HepG2 (cell line): ENCODE measurements around the gene DUS1L. TPM values are rescaled to one million over a fixed set of nuclear protein-coding genes. Genes with fewer than 3 reads are reported as not detected.

Experiments
- FOXK1 ChIP-seq: sonication (generic); formaldehyde crosslinking; IDR thresholded peaks from 2 replicates; pipeline ENCODE4 v1.4.0; 2020; ENCODE audit warnings: low read depth, missing genetic modification reagents, borderline replicate concordance
- NONO ChIP-seq, 2 experiments: fragments of 450-650 bp in 1 of 2; sonication (generic) in 1 of 2; formaldehyde crosslinking in 1 of 2; IDR thresholded peaks in 1 of 2; conservative IDR thresholded peaks in 1 of 2; 2 replicates each; pipeline versions ENCODE4 v1.6.1 to v1.8.0; 2017 to 2022; ENCODE audit warnings: mild to moderate bottlenecking in 1 of 2, missing genetic modification reagents in 1 of 2, moderate library complexity in 1 of 2
- PHF21A ChIP-seq: sonication (generic); formaldehyde crosslinking; IDR thresholded peaks from 2 replicates; pipeline ENCODE4 v1.5.0; 2020; ENCODE audit warnings: mild to moderate bottlenecking, missing genetic modification reagents
- POLR2A ChIP-seq, 2 experiments: IDR thresholded peaks; 2 replicates each; pipeline ENCODE4 v1.6.1; 2011; ENCODE audit warnings: low read depth in 2 of 2, low read length in 2 of 2, mild to moderate bottlenecking in 1 of 2, moderate library complexity in 1 of 2; ENCODE audit not compliant: insufficient read depth in 1 of 2
- TBL1XR1 ChIP-seq: fragments of 150-350 bp; IDR thresholded peaks from 2 replicates; pipeline ENCODE4 v1.6.1; 2014; ENCODE audit warnings: borderline replicate concordance, low read length; ENCODE audit not compliant: partially characterized antibody
- U2AF2 ChIP-seq: fragments of 200-400 bp; formaldehyde crosslinking; IDR thresholded peaks from 2 replicates; pipeline ENCODE4 v1.6.1; 2017; ENCODE audit warnings: low read depth, mild to moderate bottlenecking, low read length
- ZNF160 ChIP-seq: sonication (generic); formaldehyde crosslinking; IDR thresholded peaks from 2 replicates; pipeline ENCODE4 v1.8.0; 2022; ENCODE audit warnings: mild to moderate bottlenecking, inconsistent platforms, missing genetic modification reagents
- ZNF225 ChIP-seq: sonication (generic); formaldehyde crosslinking; IDR thresholded peaks from 2 replicates; pipeline ENCODE4 v1.4.0; 2020; ENCODE audit warnings: mild to moderate bottlenecking, missing genetic modification reagents
- ZNF263 ChIP-seq: sonication (generic); formaldehyde crosslinking; IDR thresholded peaks from 2 replicates; pipeline ENCODE4 v1.4.0; 2020; ENCODE audit warnings: missing genetic modification reagents
- ZNF292 ChIP-seq: sonication (generic); formaldehyde crosslinking; IDR thresholded peaks from 2 replicates; pipeline ENCODE4 v1.8.1; 2022; ENCODE audit warnings: mild to moderate bottlenecking, low read depth, missing genetic modification reagents, borderline replicate concordance
- ZNF343 ChIP-seq: sonication (generic); formaldehyde crosslinking; IDR thresholded peaks from 2 replicates; pipeline ENCODE4 v1.4.0; 2020; ENCODE audit warnings: mild to moderate bottlenecking, missing genetic modification reagents
- polyA plus RNA-seq, 8 experiments: library from polyadenylated mRNA; depleted of rRNA in 3 of 8; stranded (reverse) in 7 of 8; unstranded in 1 of 8; fragments of >200 nt; fragmentation: Illumina TruSeq in 4 of 8; extraction: Trizol in 4 of 8; gene quantifications; 2 replicates each; pipeline versions ENCODE4 v1.2.1 to v1.2.3, GENCODE V29; 2011 to 2016; ENCODE audit warnings: low read depth in 4 of 8, missing spikeins in 1 of 8, mixed read lengths in 1 of 8; ENCODE audit not compliant: insufficient read depth in 1 of 8
- total RNA-seq, 5 experiments: library from RNA; depleted of rRNA; stranded (reverse); fragments of >200 nt; fragmentation: Illumina TruSeq; extraction: Trizol; gene quantifications; 2 replicates each; pipeline ENCODE4 v1.2.3, GENCODE V29; 2016; ENCODE audit warnings: low read depth in 1 of 5
- TF ChIP-seq, protein P1 (sequence below): sonication (generic); formaldehyde crosslinking; IDR thresholded peaks from 2 replicates; pipeline ENCODE4 v1.4.0; 2020; ENCODE audit warnings: mild to moderate bottlenecking, missing genetic modification reagents, borderline replicate concordance
- TF ChIP-seq, protein P2 (sequence below): sonication (generic); formaldehyde crosslinking; IDR thresholded peaks from 2 replicates; pipeline ENCODE4 v1.8.0; 2022; ENCODE audit warnings: mild to moderate bottlenecking, missing genetic modification reagents
- TF ChIP-seq, protein P3 (sequence below): sonication (generic); formaldehyde crosslinking; IDR thresholded peaks from 2 replicates; pipeline ENCODE4 v1.8.1; 2022; ENCODE audit warnings: mild to moderate bottlenecking, missing genetic modification reagents
- TF ChIP-seq, protein P4 (sequence below): sonication (generic); formaldehyde crosslinking; IDR thresholded peaks from 2 replicates; pipeline ENCODE4 v1.4.0; 2020; ENCODE audit warnings: missing genetic modification reagents

The DUS1L gene
- total and polyA plus RNA-seq, 2 of the 13 experiments (the other 11 are each of a cell fraction or from before 2014, with no cell fraction given): 81.0 to 109 TPM

DNA sequence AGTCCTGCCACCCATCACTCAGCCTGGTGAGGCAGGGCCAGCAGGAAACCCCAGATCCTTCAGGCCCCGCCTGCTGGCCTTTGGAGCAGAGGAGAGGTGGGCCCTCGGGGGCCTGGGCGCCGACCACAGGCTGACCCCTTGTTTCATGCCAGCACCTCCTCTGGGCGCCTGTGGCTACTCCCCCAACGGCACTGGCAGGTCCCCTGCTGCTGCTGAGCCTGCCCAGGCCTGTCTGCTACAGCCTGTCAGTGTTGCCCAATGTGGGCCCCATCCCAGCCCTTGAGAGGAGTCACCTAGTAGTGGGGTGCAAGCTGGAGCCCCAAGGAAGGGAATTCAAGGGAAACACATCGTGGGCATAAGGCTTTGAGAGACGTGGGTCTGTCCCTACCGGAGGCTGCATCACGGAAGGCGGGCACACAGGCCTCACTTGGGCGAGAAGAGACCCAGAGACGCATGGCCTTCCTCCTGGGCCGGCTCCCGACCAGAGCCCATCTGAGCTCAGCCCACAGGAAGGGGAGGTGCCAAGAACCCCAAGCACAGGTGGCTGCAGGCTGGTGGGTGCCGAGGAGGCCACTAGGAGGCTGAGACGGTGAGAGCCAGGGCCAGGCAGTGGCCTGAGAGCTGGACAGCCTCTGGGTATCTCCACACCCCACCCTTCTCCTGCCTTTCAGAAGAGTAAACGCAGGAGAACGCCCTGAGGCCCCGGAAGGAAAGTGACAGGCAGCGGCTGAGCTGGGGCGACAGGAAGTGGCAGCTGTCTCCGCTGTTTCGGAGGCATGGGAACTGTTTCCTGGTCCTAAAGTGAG, 40.5 kb upstream of the DUS1L start (continued):
- TF ChIP-seq, protein P1, sequence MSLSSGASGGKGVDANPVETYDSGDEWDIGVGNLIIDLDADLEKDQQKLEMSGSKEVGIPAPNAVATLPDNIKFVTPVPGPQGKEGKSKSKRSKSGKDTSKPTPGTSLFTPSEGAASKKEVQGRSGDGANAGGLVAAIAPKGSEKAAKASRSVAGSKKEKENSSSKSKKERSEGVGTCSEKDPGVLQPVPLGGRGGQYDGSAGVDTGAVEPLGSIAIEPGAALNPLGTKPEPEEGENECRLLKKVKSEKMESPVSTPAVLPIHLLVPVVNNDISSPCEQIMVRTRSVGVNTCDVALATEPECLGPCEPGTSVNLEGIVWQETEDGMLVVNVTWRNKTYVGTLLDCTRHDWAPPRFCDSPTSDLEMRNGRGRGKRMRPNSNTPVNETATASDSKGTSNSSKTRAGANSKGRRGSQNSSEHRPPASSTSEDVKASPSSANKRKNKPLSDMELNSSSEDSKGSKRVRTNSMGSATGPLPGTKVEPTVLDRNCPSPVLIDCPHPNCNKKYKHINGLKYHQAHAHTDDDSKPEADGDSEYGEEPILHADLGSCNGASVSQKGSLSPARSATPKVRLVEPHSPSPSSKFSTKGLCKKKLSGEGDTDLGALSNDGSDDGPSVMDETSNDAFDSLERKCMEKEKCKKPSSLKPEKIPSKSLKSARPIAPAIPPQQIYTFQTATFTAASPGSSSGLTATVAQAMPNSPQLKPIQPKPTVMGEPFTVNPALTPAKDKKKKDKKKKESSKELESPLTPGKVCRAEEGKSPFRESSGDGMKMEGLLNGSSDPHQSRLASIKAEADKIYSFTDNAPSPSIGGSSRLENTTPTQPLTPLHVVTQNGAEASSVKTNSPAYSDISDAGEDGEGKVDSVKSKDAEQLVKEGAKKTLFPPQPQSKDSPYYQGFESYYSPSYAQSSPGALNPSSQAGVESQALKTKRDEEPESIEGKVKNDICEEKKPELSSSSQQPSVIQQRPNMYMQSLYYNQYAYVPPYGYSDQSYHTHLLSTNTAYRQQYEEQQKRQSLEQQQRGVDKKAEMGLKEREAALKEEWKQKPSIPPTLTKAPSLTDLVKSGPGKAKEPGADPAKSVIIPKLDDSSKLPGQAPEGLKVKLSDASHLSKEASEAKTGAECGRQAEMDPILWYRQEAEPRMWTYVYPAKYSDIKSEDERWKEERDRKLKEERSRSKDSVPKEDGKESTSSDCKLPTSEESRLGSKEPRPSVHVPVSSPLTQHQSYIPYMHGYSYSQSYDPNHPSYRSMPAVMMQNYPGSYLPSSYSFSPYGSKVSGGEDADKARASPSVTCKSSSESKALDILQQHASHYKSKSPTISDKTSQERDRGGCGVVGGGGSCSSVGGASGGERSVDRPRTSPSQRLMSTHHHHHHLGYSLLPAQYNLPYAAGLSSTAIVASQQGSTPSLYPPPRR (CRISPR knock-in tag): 0 out of 2 replicates have a peak, but pooled peaks have one; percentile 20
- TF ChIP-seq, protein P2, sequence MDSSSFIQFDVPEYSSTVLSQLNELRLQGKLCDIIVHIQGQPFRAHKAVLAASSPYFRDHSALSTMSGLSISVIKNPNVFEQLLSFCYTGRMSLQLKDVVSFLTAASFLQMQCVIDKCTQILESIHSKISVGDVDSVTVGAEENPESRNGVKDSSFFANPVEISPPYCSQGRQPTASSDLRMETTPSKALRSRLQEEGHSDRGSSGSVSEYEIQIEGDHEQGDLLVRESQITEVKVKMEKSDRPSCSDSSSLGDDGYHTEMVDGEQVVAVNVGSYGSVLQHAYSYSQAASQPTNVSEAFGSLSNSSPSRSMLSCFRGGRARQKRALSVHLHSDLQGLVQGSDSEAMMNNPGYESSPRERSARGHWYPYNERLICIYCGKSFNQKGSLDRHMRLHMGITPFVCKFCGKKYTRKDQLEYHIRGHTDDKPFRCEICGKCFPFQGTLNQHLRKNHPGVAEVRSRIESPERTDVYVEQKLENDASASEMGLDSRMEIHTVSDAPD (CRISPR knock-in tag): peak; percentile 84; the same call in 1 of the 2 replicates
- TF ChIP-seq ZNF292 (CRISPR knock-in tag) (0 out of 2 replicates have a peak, but pooled peaks have one; percentile 34), ZNF263 (CRISPR knock-in tag) (peak; percentile 56), POLR2A (IDR thresholded peaks at IDR 0.05; ENCODE audit: insufficient read depth in 1 of 2, low read depth in 2 of 2, low read length in 2 of 2) (peak in 1 of 2 experiments; percentile 94; a peak in 2 of 4 replicates), FOXK1 (peak; percentile 72; the same call in 1 of the 2 replicates), ZNF343 (no peak; the same call in 1 of the 2 replicates), ZNF160 (CRISPR knock-in tag) (peak; percentile 48; the same call in 1 of the 2 replicates), U2AF2 (no peak), TBL1XR1 (no peak), ZNF225 (CRISPR knock-in tag) (peak; percentile 72), NONO (IDR thresholded peaks at IDR 0.05) (no peak), NONO (CRISPR knock-in tag; conservative IDR thresholded peaks at IDR 0.05) (peak; percentile 95), PHF21A (CRISPR knock-in tag) (peak; percentile 95)
- TF ChIP-seq, protein P3, sequence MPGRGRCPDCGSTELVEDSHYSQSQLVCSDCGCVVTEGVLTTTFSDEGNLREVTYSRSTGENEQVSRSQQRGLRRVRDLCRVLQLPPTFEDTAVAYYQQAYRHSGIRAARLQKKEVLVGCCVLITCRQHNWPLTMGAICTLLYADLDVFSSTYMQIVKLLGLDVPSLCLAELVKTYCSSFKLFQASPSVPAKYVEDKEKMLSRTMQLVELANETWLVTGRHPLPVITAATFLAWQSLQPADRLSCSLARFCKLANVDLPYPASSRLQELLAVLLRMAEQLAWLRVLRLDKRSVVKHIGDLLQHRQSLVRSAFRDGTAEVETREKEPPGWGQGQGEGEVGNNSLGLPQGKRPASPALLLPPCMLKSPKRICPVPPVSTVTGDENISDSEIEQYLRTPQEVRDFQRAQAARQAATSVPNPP (CRISPR knock-in tag): peak; percentile 68; the same call in 1 of the 2 replicates
- TF ChIP-seq, protein P4, sequence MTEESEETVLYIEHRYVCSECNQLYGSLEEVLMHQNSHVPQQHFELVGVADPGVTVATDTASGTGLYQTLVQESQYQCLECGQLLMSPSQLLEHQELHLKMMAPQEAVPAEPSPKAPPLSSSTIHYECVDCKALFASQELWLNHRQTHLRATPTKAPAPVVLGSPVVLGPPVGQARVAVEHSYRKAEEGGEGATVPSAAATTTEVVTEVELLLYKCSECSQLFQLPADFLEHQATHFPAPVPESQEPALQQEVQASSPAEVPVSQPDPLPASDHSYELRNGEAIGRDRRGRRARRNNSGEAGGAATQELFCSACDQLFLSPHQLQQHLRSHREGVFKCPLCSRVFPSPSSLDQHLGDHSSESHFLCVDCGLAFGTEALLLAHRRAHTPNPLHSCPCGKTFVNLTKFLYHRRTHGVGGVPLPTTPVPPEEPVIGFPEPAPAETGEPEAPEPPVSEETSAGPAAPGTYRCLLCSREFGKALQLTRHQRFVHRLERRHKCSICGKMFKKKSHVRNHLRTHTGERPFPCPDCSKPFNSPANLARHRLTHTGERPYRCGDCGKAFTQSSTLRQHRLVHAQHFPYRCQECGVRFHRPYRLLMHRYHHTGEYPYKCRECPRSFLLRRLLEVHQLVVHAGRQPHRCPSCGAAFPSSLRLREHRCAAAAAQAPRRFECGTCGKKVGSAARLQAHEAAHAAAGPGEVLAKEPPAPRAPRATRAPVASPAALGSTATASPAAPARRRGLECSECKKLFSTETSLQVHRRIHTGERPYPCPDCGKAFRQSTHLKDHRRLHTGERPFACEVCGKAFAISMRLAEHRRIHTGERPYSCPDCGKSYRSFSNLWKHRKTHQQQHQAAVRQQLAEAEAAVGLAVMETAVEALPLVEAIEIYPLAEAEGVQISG (CRISPR knock-in tag): peak; percentile 74
